Duodenal mucosa (tissue), 2 donors: ENCODE results near the gene AMPH.

ENCODE experiments used
- H3K27ac ChIP-seq: one replicate; pipeline ENCODE4 v1.7.0; 2013; ENCODE audit warnings: low read depth, low read length
- H3K27me3 ChIP-seq, 2 donors: one replicate each; pipeline ENCODE4 v1.7.0; 2013; ENCODE audit warnings: low read length in 2 of 2, control low read depth in 1 of 2; ENCODE audit not compliant: insufficient read depth in 2 of 2, control insufficient read depth in 1 of 2
- H3K36me3 ChIP-seq, 2 donors: one replicate each; pipeline ENCODE4 v1.7.0; 2013; ENCODE audit warnings: low read length in 2 of 2, control low read depth in 1 of 2; ENCODE audit not compliant: insufficient read depth in 2 of 2, control insufficient read depth in 1 of 2
- H3K4me1 ChIP-seq, 2 donors: one replicate each; pipeline ENCODE4 v1.7.0; 2013; ENCODE audit warnings: low read length in 2 of 2, control low read depth in 1 of 2; ENCODE audit not compliant: insufficient read depth in 2 of 2, control insufficient read depth in 1 of 2
- H3K4me3 ChIP-seq, 2 donors: one replicate each; pipeline ENCODE4 v1.7.0; 2013; ENCODE audit warnings: low read length in 2 of 2, low read depth in 1 of 2
- H3K9ac ChIP-seq, 2 donors: one replicate each; pipeline ENCODE4 v1.7.0; 2013; ENCODE audit warnings: low read length in 2 of 2, low read depth in 1 of 2
- H3K9me3 ChIP-seq, 2 donors: one replicate each; pipeline ENCODE4 v1.7.0; 2013; ENCODE audit warnings: low read length in 2 of 2, control low read depth in 1 of 2; ENCODE audit not compliant: control insufficient read depth in 1 of 2

Gene AMPH

GRCh38 chr7:38628630-38629385, 2.4 kb downstream of the AMPH start:
- H3K27ac ChIP-seq = no peak overlapping the region
- no peak overlapping the region for H3K4me3 ChIP-seq
- peaks cover 4 to 12% of the 10 kb centered on the region in 2 donors for H3K27me3 ChIP-seq
- H3K4me1 ChIP-seq = no peaks in the 10 kb centered on the region
- H3K9ac ChIP-seq = no peak overlapping the region
- peaks cover 0 to 5% of the 10 kb centered on the region in 2 donors for H3K9me3 ChIP-seq
- H3K36me3 ChIP-seq = no peaks in the 10 kb centered on the region

GRCh38 chr7:38625866-38626265, 5.3 kb downstream of the AMPH start:
- no peak overlapping the region for H3K4me3 ChIP-seq
- H3K9ac ChIP-seq = no peak overlapping the region
- peaks cover 0 to 5% of the 10 kb centered on the region in 2 donors for H3K9me3 ChIP-seq
- H3K27me3 ChIP-seq = peaks cover 0 to 12% of the 10 kb centered on the region in 2 donors
- H3K36me3 ChIP-seq = no peaks in the 10 kb centered on the region
- no peaks in the 10 kb centered on the region for H3K4me1 ChIP-seq
- no peak overlapping the region for H3K27ac ChIP-seq

GRCh38 chr7:38615665-38616064, 15.5 kb downstream of the AMPH start:
- Histone ChIP-seq H3K27ac (no peak overlapping the region), H3K4me3 (no peak overlapping the region), H3K9me3 (no peaks in the 10 kb centered on the region), H3K4me1 (no peaks in the 10 kb centered on the region), H3K27me3 (no peaks in the 10 kb centered on the region), H3K36me3 (no peaks in the 10 kb centered on the region), H3K9ac (no peak overlapping the region)

GRCh38 chr7:38607466-38607865, 23.7 kb downstream of the AMPH start:
- no peak overlapping the region for H3K9ac ChIP-seq
- H3K4me1 ChIP-seq = no peaks in the 10 kb centered on the region
- H3K27me3 ChIP-seq = no peaks in the 10 kb centered on the region
- no peaks in the 10 kb centered on the region for H3K36me3 ChIP-seq
- H3K27ac ChIP-seq = no peak overlapping the region
- no peak overlapping the region for H3K4me3 ChIP-seq
- H3K9me3 ChIP-seq = no peaks in the 10 kb centered on the region

GRCh38 chr7:38600741-38601140, 30.4 kb downstream of the AMPH start:
- no peaks in the 10 kb centered on the region for H3K9me3 ChIP-seq
- H3K4me3 ChIP-seq = no peak overlapping the region
- H3K27me3 ChIP-seq = no peaks in the 10 kb centered on the region
- no peak overlapping the region for H3K9ac ChIP-seq
- no peak overlapping the region for H3K27ac ChIP-seq
- H3K4me1 ChIP-seq = no peaks in the 10 kb centered on the region
- H3K36me3 ChIP-seq = no peaks in the 10 kb centered on the region

- Histone ChIP-seq H3K36me3 (no peaks in the 10 kb centered on the region), H3K27ac (no peak overlapping the region), H3K27me3 (no peaks in the 10 kb centered on the region), H3K4me3 (no peak overlapping the region), H3K9me3 (no peaks in the 10 kb centered on the region), H3K9ac (no peak overlapping the region), H3K4me1 (no peaks in the 10 kb centered on the region)
These were observed 36.2 kb downstream of the AMPH start for GRCh38 chr7:38594949-38595348.

- no peak overlapping the region for H3K9ac ChIP-seq
- no peaks in the 10 kb centered on the region for H3K9me3 ChIP-seq
- no peaks in the 10 kb centered on the region for H3K4me1 ChIP-seq
- H3K27ac ChIP-seq = no peak overlapping the region
- H3K36me3 ChIP-seq = no peaks in the 10 kb centered on the region
- H3K27me3 ChIP-seq = no peaks in the 10 kb centered on the region
- H3K4me3 ChIP-seq = no peak overlapping the region
These were observed 38.4 kb downstream of the AMPH start for GRCh38 chr7:38592737-38593288.

- H3K27ac ChIP-seq = no peak overlapping the region
- no peaks in the 10 kb centered on the region for H3K27me3 ChIP-seq
- no peaks in the 10 kb centered on the region for H3K4me1 ChIP-seq
- no peak overlapping the region for H3K4me3 ChIP-seq
- H3K9ac ChIP-seq = no peak overlapping the region
- no peaks in the 10 kb centered on the region for H3K9me3 ChIP-seq
- no peaks in the 10 kb centered on the region for H3K36me3 ChIP-seq
These were observed 45.4 kb downstream of the AMPH start for GRCh38 chr7:38585572-38586354.

- no peaks in the 10 kb centered on the region for H3K36me3 ChIP-seq
- H3K27ac ChIP-seq = no peak overlapping the region
- no peak overlapping the region for H3K4me3 ChIP-seq
These were observed 46.5 kb downstream of the AMPH start for GRCh38 chr7:38584443-38585210.

GRCh38 chr7:38580485-38580884, 50.7 kb downstream of the AMPH start:
- Histone ChIP-seq H3K36me3 (no peaks in the 10 kb centered on the region), H3K4me3 (no peak overlapping the region), H3K4me1 (no peaks in the 10 kb centered on the region), H3K27ac (no peak overlapping the region), H3K9ac (no peak overlapping the region), H3K27me3 (no peaks in the 10 kb centered on the region), H3K9me3 (no peaks in the 10 kb centered on the region)

More at GRCh38 chr7:38584443-38585210, 46.5 kb downstream of the AMPH start:
- no peaks in the 10 kb centered on the region for H3K27me3 ChIP-seq
- no peaks in the 10 kb centered on the region for H3K4me1 ChIP-seq
- no peak overlapping the region for H3K9ac ChIP-seq
- H3K9me3 ChIP-seq = no peaks in the 10 kb centered on the region
